GM18951 (cell line): ENCODE data around the gene ATG9B.

Experiments
- POLR2A ChIP-seq: IDR thresholded peaks from 4 replicates; pipeline ENCODE4 v1.6.1; 2011; ENCODE audit warnings: mild to moderate bottlenecking; ENCODE audit not compliant: insufficient read length, insufficient read depth; ENCODE audit errors: extremely low read depth
- in situ Hi-C: fragments of 300-500 bp; cut with MboI; formaldehyde crosslinking; loops from one replicate; pipeline ENCODE4 v1.12.0; 2022; ENCODE audit warnings: low sequenced_read_pairs, mixed read lengths, inconsistent platforms; ENCODE audit not compliant: unreplicated experiment

The ATG9B gene

GRCh38 chr7:150977382-150978125, 46.7 kb downstream of the ATG9B start:
- in situ Hi-C loops: no loop called here

GRCh38 chr7:150976529-150977381, 47.5 kb downstream of the ATG9B start:
- in situ Hi-C loops: no loop called here
- no peak for TF ChIP-seq POLR2A

More at GRCh38 chr7:150977382-150978125, 46.7 kb downstream of the ATG9B start:
- no peak for TF ChIP-seq POLR2A

DNA sequence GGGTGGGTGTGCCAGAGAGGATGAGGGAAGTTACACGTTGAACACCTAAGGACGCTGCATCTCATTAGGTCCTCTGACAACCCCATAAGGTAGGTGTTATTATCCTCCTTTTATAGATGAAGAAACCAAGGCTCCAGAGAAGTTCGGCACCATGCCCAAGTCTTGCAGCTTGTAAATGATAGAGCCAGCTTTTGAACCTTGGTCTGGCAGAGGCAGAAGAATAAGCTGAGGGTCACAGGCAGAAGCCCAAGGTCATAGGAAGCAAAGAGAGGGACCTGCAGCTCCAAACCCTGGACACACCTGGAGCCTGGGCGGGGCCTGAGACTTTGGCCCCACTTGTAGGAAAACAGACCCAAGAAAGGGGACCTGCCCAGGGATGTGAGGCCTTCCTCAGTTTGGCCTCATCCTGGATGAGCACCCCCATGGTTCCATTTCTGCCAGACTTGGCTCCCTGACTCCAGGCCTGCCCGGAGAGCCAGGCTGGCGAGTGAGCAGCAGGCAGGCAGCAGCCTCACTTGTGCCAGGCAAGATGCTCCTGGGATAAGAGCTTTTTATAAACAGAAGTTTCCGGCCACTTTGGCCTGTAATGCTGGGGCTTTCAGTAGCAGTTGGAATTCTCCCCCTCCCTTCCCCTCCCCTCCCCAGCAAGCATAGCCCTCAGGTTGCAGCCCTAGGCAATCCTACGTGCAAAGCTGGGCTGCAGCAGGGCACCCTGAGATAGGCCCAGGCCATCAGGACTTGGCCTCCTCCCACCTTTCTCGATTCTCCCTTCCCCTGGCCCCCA, 48.6 kb downstream of the ATG9B start:
- in situ Hi-C loops: no loop called here
- no peak for TF ChIP-seq POLR2A

GRCh38 chr7:150974468-150975391, 49.6 kb downstream of the ATG9B start:
- TF ChIP-seq POLR2A: peak; percentile 66
- in situ Hi-C loops: no loop called here

GRCh38 chr7:150973571-150974451, 50.5 kb downstream of the ATG9B start:
- no peak for TF ChIP-seq POLR2A
- in situ Hi-C loops: no loop called here

- in situ Hi-C loops: no loop called here
- TF ChIP-seq POLR2A: no peak
Observed at GRCh38 chr7:150972741-150973140, 51.6 kb downstream of the ATG9B start.

DNA sequence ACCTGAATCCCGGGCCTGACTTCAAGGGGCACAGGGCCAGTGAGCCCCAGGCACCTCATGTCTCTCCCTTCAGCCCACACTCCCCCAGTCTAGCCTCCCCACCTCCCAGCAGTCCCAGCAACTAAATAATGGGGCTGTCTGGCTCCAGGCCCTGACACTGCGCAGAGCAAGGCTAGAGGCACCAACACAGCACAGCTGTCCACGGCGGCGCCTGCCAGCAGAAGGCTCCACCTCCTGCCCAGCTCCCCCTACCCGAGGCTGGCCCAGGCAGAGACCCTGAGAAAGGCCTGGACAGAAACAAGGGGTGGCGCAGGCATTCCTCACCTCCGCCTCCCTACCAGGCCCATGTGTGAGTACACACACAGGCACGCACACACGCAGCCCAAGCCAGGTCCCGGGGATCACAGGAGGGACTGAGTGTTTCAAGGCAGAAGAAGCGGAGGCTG, 52.2 kb downstream of the ATG9B start:
- in situ Hi-C loops: no loop called here
- TF ChIP-seq POLR2A: no peak

DNA sequence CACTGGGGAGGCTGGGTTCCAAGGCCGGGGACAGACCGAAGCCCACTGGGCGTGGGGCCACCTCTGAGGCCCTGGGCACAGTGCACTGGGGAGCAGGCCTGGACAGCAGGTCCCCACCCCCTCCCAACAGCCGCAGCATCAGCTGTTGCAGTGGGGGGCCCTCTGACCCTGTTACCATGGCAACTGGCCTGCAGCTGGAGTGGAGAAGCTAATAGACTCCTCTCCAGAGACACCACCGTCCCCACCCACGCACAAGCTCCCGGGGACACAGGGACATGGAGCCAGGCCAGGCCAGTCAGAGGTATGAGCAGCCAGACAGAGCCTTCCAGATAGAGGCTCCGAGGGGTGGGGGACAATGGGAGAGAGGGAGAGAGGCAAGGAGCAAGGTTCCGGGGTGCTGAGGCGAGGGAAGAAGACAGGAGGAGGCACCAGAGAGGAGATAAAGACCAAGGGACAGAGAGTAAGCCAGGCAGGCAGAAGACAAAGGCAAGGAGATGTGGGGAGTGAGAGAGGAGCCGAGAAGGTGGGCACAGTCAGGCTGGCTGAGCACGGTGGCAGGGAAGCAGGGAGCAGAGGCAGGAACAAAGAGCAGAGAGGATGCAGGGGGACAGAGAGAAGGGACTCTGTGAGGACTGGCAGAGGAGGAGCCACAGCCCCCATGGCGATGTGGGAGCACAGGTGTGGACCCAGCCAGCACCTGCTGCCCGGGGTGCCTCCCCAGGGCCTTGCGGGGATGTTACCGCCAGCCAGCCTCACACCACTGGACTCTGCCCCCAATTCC, 52.9 kb downstream of the ATG9B start:
- no peak for TF ChIP-seq POLR2A
- in situ Hi-C loops: no loop called here

DNA sequence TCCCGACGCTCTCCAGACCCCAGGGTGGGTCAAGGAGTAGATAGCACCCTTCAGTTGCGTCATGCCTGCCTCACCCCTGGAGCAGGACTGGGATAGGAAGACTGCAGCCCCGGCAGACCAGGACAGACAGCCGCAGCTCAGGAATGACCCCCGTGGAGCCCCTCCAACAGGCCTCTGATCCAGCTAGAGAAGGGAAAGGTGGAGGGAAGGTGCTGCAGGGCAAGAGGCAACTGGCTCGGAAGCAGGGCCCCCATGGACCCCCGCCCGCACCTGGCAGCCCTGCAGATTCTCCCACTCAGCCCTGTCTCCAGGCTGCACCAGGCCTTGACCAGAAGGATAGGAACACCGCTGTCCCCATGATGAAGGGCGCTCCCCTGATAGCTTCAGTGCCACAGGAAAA, 53.9 kb downstream of the ATG9B start:
- no peak for TF ChIP-seq POLR2A
- in situ Hi-C loops: no loop called here

- in situ Hi-C loops: no loop called here
- no peak for TF ChIP-seq POLR2A
Observed at GRCh38 chr7:150969475-150969874, 54.8 kb downstream of the ATG9B start.
